Ascending aorta (tissue), 2 donors: ENCODE results near the gene COL18A1. TPM values are rescaled to one million over a fixed set of nuclear protein-coding genes. Genes with fewer than 3 reads are reported as not detected.
A peak's percentile ranks its signal among the peaks of the same experiment; 100 is the strongest.

Experiments used
- DNase-seq, 2 donors: peaks; one replicate each; pipeline ENCODE4 v3.0.0-alpha.2; 2019; ENCODE audit warnings: low spot score in 2 of 2
- H3K27ac ChIP-seq, 2 donors: fragments of 200-600 bp; sonication (generic); one replicate each; pipeline ENCODE4 v1.5.1; 2016 to 2017; ENCODE audit warnings: mild to moderate bottlenecking in 1 of 2
- H3K27me3 ChIP-seq: fragments of 200-600 bp; sonication (generic); one replicate; pipeline ENCODE4 v1.5.1; 2017
- H3K36me3 ChIP-seq, 2 donors: fragments of 200-600 bp; sonication (generic); one replicate each; pipeline ENCODE4 v1.5.1; 2016
- H3K4me1 ChIP-seq, 2 donors: fragments of 200-600 bp; sonication (generic); one replicate each; pipeline ENCODE4 v1.5.1; 2016 to 2017; ENCODE audit warnings: mild to moderate bottlenecking in 1 of 2
- H3K4me3 ChIP-seq, 2 donors: fragments of 200-600 bp; sonication (generic); one replicate each; pipeline ENCODE4 v1.5.1; 2016 to 2017; ENCODE audit warnings: mild to moderate bottlenecking in 1 of 2
- H3K9me3 ChIP-seq, 2 donors: fragments of 200-600 bp; sonication (generic); one replicate each; pipeline ENCODE4 v1.5.1; 2016
- CTCF ChIP-seq, 3 experiments: fragments of 200-600 bp in 2 of 3; fragments of 450-650 bp in 1 of 3; sonication (generic) in 2 of 3; IDR thresholded peaks; one replicate each; pipeline ENCODE4 v1.5.1; 2016 to 2019; ENCODE audit warnings: antibody characterized with exemption in 3 of 3, mild to moderate bottlenecking in 1 of 3, moderate library complexity in 1 of 3
- intact Hi-C: fragments of 100-400 bp; cut with DNase I; formaldehyde crosslinking; loops from one replicate; pipeline ENCODE4 v1.15.1; 2023
- total RNA-seq: library from RNA; depleted of rRNA; stranded (reverse); fragments of >200 nt; gene quantifications from one replicate; pipeline ENCODE4 v1.1.0, GENCODE V29; 2016

The COL18A1 gene
- total RNA-seq, 1 donor from 2014 or later, result 699 TPM

GRCh38 chr21:45403133-45403824 lies 1.7 kb upstream of the COL18A1 start:
- peaks cover 4 to 9% of the 10 kb centered on the region in 2 donors for H3K9me3 ChIP-seq
- TF ChIP-seq CTCF (IDR thresholded peaks at IDR 0.05), result no peak
- intact Hi-C loops, result no loop called here
- H3K27ac ChIP-seq, result peak overlapping the region; percentile 83 to 91
- no peaks in the 10 kb centered on the region for H3K36me3 ChIP-seq
- H3K27me3 ChIP-seq, result no peaks in the 10 kb centered on the region
- DNase-seq, result no peak
- peaks cover 11 to 24% of the 10 kb centered on the region in 2 donors for H3K4me1 ChIP-seq
- no peak overlapping the region for H3K4me3 ChIP-seq

- Histone ChIP-seq H3K36me3 (no peaks in the 10 kb centered on the region), H3K4me3 (peak overlapping the region; percentile 85 to 91), H3K9me3 (peaks cover 4 to 9% of the 10 kb centered on the region in 2 donors), H3K4me1 (peaks cover 12 to 24% of the 10 kb centered on the region in 2 donors), H3K27me3 (no peaks in the 10 kb centered on the region), H3K27ac (peak overlapping the region; percentile 83 to 91)
- peak; percentile 45 to 88 for DNase-seq
- intact Hi-C loops, result loop anchor here (1.0 to 2.0 kb wide), 3 partner anchors 35 to 112 kb away; no protein-coding TSS in a partner anchor
- no peak for TF ChIP-seq CTCF (IDR thresholded peaks at IDR 0.05)
Observed at GRCh38 chr21:45403825-45404729, 888 bp upstream of the COL18A1 start.

- Histone ChIP-seq H3K9me3 (peaks cover 4 to 9% of the 10 kb centered on the region in 2 donors), H3K4me3 (peak overlapping the region; percentile 85 to 91), H3K27me3 (no peaks in the 10 kb centered on the region), H3K27ac (peak overlapping the region; percentile 92 to 93), H3K36me3 (no peaks in the 10 kb centered on the region), H3K4me1 (peaks cover 15 to 33% of the 10 kb centered on the region in 2 donors)
- intact Hi-C loops, result loop anchor here (1.0 to 2.0 kb wide), 2 partner anchors 33 to 85 kb away; no protein-coding TSS in a partner anchor
- no peak for TF ChIP-seq CTCF (IDR thresholded peaks at IDR 0.05)
- DNase-seq, result no peak
Observed at GRCh38 chr21:45405271-45405818, 380 bp downstream of the COL18A1 start.

GRCh38 chr21:45405819-45406762 lies 1.1 kb downstream of the COL18A1 start:
- H3K27ac ChIP-seq, result peak overlapping the region; percentile 92 to 93
- H3K9me3 ChIP-seq, result peaks cover 4 to 7% of the 10 kb centered on the region in 2 donors
- H3K27me3 ChIP-seq, result no peaks in the 10 kb centered on the region
- no peak for TF ChIP-seq CTCF (IDR thresholded peaks at IDR 0.05)
- H3K4me1 ChIP-seq, result peaks cover 15 to 39% of the 10 kb centered on the region in 2 donors
- no peak for DNase-seq
- H3K4me3 ChIP-seq, result peak overlapping the region; percentile 85 to 91
- intact Hi-C loops, result loop anchor here (1.0 to 2.0 kb wide), 2 partner anchors 33 to 86 kb away; no protein-coding TSS in a partner anchor
- no peaks in the 10 kb centered on the region for H3K36me3 ChIP-seq
